Mesodermal cell (in vitro differentiated cells): ENCODE results near the gene KRT40.

Source experiments
- H3K27ac ChIP-seq: 2 replicates; pipeline ENCODE4 v1.7.0; 2013; ENCODE audit warnings: mild to moderate bottlenecking, low read depth, low read length, moderate library complexity; ENCODE audit not compliant: severe bottlenecking
- H3K36me3 ChIP-seq: 2 replicates; pipeline ENCODE4 v1.7.1; 2013; ENCODE audit warnings: mild to moderate bottlenecking, low read length, moderate library complexity; ENCODE audit not compliant: control insufficient read depth, insufficient read depth
- H3K4me1 ChIP-seq: one replicate; pipeline ENCODE4 v1.7.1; 2013; ENCODE audit warnings: mild to moderate bottlenecking, low read length; ENCODE audit not compliant: insufficient read depth, control insufficient read depth, poor library complexity, severe bottlenecking
- H3K4me3 ChIP-seq: 2 replicates; pipeline ENCODE4 v1.7.0; 2013; ENCODE audit warnings: low read length, control low read depth, mild to moderate bottlenecking; ENCODE audit not compliant: insufficient read depth, poor library complexity, severe bottlenecking; ENCODE audit errors: extremely low read depth
- H3K9me3 ChIP-seq: 2 replicates; pipeline ENCODE4 v1.7.1; 2013; ENCODE audit warnings: mild to moderate bottlenecking, low read length, moderate library complexity; ENCODE audit not compliant: control insufficient read depth
- WGBS, 2 experiments: methylation state at CpG; one replicate each; pipeline ENCODE4 v1.1.5; 2013; ENCODE audit warnings: missing lambda C conversion rate in 2 of 2; ENCODE audit not compliant: insufficient coverage in 2 of 2; 5-methylcytosine and 5-hydroxymethylcytosine counted together

Gene KRT40

DNA sequence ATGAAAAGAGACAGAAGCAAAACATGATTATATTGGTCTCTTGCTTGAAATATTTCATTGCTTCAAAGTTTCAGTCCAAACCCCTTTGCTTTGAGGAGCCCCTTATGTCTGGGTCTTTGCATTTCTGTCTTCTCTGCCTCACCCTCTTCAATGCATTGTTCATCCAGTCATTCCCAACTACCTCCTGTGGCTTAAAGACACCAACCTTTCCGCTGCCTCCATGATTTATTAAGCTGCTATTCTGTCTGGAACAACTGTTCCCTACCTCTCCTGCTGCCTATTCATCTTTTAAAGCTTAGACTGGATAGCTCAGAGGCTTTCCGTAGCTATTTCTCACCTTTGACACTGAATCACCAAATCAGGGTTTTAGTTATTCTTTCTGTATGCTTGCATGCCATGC is 13.2 kb upstream of the KRT40 start:
- Histone ChIP-seq H3K4me1 (no peaks in the 10 kb centered on the region), H3K27ac (no peak overlapping the region), H3K36me3 (no peaks in the 10 kb centered on the region), H3K4me3 (no peak overlapping the region), H3K9me3 (no peaks in the 10 kb centered on the region)
- 76 to 86% methylated on average over 1 to 2 of the region's 2 CpGs for WGBS, 2 experiments

DNA sequence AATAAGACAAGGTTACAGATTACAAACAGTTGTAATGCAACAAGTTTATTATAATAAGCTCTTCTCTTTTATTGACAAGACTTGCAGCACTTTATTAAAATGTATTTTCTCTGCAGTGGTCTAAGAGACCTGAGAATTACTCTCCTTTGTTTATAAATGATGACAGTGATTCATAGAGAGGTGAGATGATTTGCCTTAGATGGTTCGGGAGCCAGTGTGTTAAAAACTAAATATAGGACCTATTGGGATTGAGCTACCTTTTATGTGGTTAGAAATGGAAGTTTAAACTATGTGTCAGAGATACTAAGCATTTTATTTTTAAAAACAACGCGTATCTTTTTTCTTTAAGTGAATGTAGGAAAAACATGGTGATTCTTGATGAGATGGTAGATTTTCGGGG is 12.7 kb upstream of the KRT40 start:
- no peaks in the 10 kb centered on the region for H3K4me1 ChIP-seq
- H3K4me3 ChIP-seq = no peak overlapping the region
- no peaks in the 10 kb centered on the region for H3K9me3 ChIP-seq
- no peaks in the 10 kb centered on the region for H3K36me3 ChIP-seq
- WGBS, 2 experiments = 60 to 89% methylated on average over 1 of the region's 4 CpGs
- H3K27ac ChIP-seq = no peak overlapping the region

- WGBS, 2 experiments = no CpG with 5 or more reads among the region's 1 CpG
- Histone ChIP-seq H3K27ac (no peak overlapping the region), H3K4me1 (no peaks in the 10 kb centered on the region), H3K36me3 (no peaks in the 10 kb centered on the region), H3K9me3 (no peaks in the 10 kb centered on the region), H3K4me3 (no peak overlapping the region)
These were observed 11.0 kb upstream of the KRT40 start for GRCh38 chr17:40995116-40995515.

DNA sequence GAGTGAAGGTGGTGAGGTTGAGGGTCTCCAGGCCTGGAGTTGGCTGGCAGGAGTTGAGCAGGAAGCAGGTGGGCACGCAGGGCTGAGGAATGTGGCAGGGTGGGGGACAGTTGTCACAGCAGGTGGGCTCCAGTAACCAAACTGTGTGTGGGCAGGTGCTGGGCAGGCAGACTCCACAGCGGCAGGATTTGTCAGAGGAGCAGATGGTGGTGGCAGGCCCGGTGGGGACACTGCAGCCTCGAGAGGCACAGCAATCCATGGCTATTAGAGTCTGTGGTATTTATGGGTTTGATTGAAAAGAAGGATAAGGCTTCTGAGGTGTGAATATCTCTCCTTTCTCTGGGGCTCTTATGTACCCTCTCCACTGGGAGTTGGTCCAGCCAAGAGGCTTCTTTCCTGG is 9.7 kb upstream of the KRT40 start, which contains the start of gene KRTAP3-3:
Gene KRTAP3-3 (minus strand): TSS at position 326 of the 400 bp plus-strand sequence. CDS start 67 bp downstream, at position 259.
- Histone ChIP-seq H3K27ac (no peak within 1 kb of the TSS), H3K9me3 (no peaks in the 10 kb centered on the region), H3K36me3 (no peaks in the 10 kb centered on the region), H3K4me1 (no peaks in the 10 kb centered on the region), H3K4me3 (no peak within 1 kb of the TSS)
- WGBS, 2 experiments = 67 to 83% methylated on average over 3 to 4 of the region's 4 CpGs

- Histone ChIP-seq H3K36me3 (no peaks in the 10 kb centered on the region), H3K27ac (no peak overlapping the region), H3K4me3 (no peak overlapping the region), H3K4me1 (no peaks in the 10 kb centered on the region), H3K9me3 (no peaks in the 10 kb centered on the region)
- 100% methylated on average over 1 of the region's 2 CpGs for WGBS, 2 experiments
These were observed 9.0 kb upstream of the KRT40 start for GRCh38 chr17:40993084-40993483.

- H3K9me3 ChIP-seq = no peaks in the 10 kb centered on the region
- H3K4me1 ChIP-seq = no peaks in the 10 kb centered on the region
- H3K4me3 ChIP-seq = no peak overlapping the region
- 92 to 100% methylated on average over 1 of the region's 3 CpGs for WGBS, 2 experiments
- no peaks in the 10 kb centered on the region for H3K36me3 ChIP-seq
- no peak overlapping the region for H3K27ac ChIP-seq
These were observed 8.5 kb upstream of the KRT40 start for GRCh38 chr17:40992666-40993065.

DNA sequence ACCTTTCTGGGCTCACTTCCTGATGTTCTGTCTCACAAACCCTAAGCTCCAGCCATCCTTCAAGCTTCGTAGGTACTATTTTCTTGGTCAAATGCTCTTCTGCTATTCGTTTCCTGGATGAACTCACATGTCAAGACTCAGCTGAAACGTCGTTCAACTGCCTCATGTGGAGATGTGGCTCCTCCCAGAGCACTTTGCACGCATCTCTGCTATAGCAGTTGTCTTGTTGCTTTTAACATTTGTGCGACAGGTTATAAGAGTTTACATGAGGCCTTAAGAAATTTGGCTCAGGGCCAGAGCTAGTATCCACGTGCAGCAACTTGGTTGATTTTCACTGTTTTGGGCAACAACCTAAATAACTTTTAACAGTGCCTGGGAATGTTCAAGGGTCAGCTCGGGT is 2.8 kb upstream of the KRT40 start:
- WGBS, 2 experiments = 86 to 88% methylated on average over 7 of the region's 8 CpGs

DNA sequence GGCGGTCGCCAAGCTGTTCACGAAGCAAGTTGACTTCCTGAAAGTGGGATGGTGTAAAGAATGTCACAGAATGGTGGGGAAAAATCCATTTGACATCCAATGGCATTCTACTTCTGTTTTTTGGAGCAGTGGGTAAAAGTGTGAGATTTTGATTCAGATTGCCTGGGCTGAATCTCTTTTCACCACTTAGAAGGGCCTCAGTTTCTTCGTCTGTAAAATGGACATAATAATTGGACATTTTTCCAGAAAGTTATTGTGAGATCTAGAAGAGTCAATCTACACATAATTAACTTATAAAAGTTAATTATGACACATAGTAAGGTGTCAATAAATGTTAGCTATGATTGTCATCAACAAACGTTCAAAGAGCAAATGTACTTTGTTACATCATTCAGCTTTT is 3.0 kb downstream of the KRT40 start:
- H3K27ac ChIP-seq = no peak overlapping the region
- no peaks in the 10 kb centered on the region for H3K9me3 ChIP-seq
- H3K36me3 ChIP-seq = no peaks in the 10 kb centered on the region
- no peaks in the 10 kb centered on the region for H3K4me1 ChIP-seq
- WGBS, 2 experiments = 100% methylated on average over 3 of the region's 5 CpGs; no CpG with 5 or more reads in 1 of the 2 experiments
- H3K4me3 ChIP-seq = no peak overlapping the region

More for the DNA sequence above, 2.8 kb upstream of the KRT40 start:
- H3K27ac ChIP-seq = no peak overlapping the region
- H3K4me1 ChIP-seq = no peaks in the 10 kb centered on the region
- H3K36me3 ChIP-seq = no peaks in the 10 kb centered on the region
- no peaks in the 10 kb centered on the region for H3K9me3 ChIP-seq
- no peak overlapping the region for H3K4me3 ChIP-seq

DNA sequence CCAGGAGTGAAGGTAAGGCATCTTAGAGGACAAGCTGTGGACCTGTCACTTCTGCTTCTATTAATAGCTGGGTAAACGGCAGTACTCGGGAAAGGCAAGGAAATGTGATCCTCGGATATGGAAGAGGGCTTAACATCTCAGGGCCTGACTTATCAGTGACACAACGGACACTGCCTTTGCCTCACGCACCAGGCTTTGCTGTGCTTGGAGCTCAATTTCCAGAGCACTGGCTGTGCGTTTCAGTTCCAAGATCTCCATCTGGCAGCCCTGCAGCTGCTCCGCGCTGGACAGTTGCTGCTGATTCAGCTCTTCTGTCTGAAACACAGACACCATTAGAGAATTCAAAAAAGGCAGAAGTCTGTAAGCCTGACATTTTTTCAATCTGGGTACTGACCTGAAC is 3.5 kb downstream of the KRT40 start:
- Histone ChIP-seq H3K27ac (peak overlapping the region; percentile 51), H3K36me3 (no peaks in the 10 kb centered on the region), H3K9me3 (no peaks in the 10 kb centered on the region), H3K4me3 (no peak overlapping the region), H3K4me1 (no peaks in the 10 kb centered on the region)
- WGBS, 2 experiments = 88 to 89% methylated on average over 8 of the region's 8 CpGs

DNA sequence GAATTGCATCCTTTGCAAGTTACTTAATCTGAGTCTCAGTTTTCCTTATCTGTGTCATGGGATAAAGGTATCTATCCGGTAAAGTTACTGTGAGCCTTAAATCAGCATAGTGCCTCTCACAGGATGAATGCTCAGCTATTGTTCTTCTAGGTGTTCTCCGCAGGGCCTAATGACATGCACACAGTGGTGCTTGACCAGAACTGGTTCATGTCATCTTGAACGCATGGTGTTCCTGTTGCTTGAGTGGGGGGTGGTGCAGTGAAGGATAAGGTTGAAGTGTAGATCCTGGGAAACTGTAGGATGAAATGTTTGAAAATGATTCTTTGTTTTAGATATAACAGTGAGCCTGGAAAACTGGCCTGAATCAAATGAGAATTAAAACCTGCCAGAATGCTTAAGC is 4.0 kb downstream of the KRT40 start:
- H3K9me3 ChIP-seq = no peaks in the 10 kb centered on the region
- H3K4me3 ChIP-seq = no peak overlapping the region
- H3K27ac ChIP-seq = peak overlapping the region; percentile 26
- no peaks in the 10 kb centered on the region for H3K36me3 ChIP-seq
- no peaks in the 10 kb centered on the region for H3K4me1 ChIP-seq
- 84 to 88% methylated on average over 2 to 3 of the region's 3 CpGs for WGBS, 2 experiments

DNA sequence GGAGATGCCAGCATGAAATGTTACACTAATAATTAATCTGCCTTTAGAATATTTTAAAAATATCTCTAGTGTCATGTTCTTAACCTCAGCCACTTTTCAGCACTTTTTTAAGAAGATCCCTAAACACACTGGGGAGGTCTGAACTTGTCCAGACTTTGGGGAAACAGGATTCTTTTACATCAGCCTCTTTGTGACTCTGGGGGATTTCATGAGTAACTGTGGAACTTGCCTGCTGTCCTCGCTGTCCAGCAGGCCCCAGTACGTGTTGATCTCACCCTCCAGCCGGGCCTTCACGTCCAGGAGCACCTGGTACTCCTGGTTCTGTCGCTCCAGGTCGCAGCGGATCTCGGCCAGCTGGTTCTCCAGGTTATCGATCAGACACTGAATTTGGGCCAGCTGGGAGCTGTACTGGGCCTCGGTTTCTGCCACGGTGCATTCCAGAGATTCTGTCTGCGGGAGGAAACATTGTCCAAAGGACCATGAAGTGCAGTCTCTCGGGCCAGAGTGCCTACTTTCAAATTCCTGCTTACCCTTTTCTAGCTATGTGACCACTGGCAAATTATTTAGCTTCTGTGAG is 5.5 kb downstream of the KRT40 start:
- Histone ChIP-seq H3K4me3 (no peak overlapping the region), H3K27ac (no peak overlapping the region), H3K4me1 (no peaks in the 10 kb centered on the region), H3K36me3 (no peaks in the 10 kb centered on the region), H3K9me3 (no peaks in the 10 kb centered on the region)
- 91 to 95% methylated on average over 7 to 12 of the region's 13 CpGs for WGBS, 2 experiments
